ENCODE measurements around the gene ADAT1.

ADAT1 gene

GRCh38 chr16:75621170-75621477 lies 2.0 kb downstream of the ADAT1 start:
- DNase-seq (ENCODE audit: low read depth): peak; percentile 61
- peak overlapping the region; percentile 79 for H3K4me3 ChIP-seq (ENCODE audit: low read depth, low read length)
- peak; percentile 57 for TF ChIP-seq CTCF (IDR thresholded peaks at IDR 0.05; ENCODE audit: insufficient read depth, low read depth, low read length, missing control alignments)

- 0 out of 2 replicates have a peak overlapping the region, but pooled peaks have one; percentile 1 for H3K4me3 ChIP-seq (ENCODE audit: low read depth, low read length)
- no peak for TF ChIP-seq CTCF (IDR thresholded peaks at IDR 0.05; ENCODE audit: insufficient read depth, low read depth, low read length, missing control alignments)
- DNase-seq (ENCODE audit: low read depth): peak; percentile 65
Observed at GRCh38 chr16:75620326-75621169, 2.5 kb downstream of the ADAT1 start.

- no peak for TF ChIP-seq CTCF (IDR thresholded peaks at IDR 0.05; ENCODE audit: insufficient read depth, low read depth, low read length, missing control alignments)
- no peak for DNase-seq (ENCODE audit: low read depth)
- H3K4me3 ChIP-seq (ENCODE audit: low read depth, low read length): no peak overlapping the region
Observed at GRCh38 chr16:75618780-75619179, 4.3 kb downstream of the ADAT1 start.

GRCh38 chr16:75617121-75617520 lies 6.0 kb downstream of the ADAT1 start:
- no peak overlapping the region for H3K4me3 ChIP-seq (ENCODE audit: low read depth, low read length)
- DNase-seq (ENCODE audit: low read depth): peak; percentile 21
- TF ChIP-seq CTCF (IDR thresholded peaks at IDR 0.05; ENCODE audit: insufficient read depth, low read depth, low read length, missing control alignments): no peak

- peak; percentile 75 for DNase-seq (ENCODE audit: low read depth)
- TF ChIP-seq CTCF (IDR thresholded peaks at IDR 0.05; ENCODE audit: insufficient read depth, low read depth, low read length, missing control alignments): no peak
- H3K4me3 ChIP-seq (ENCODE audit: low read depth, low read length): no peak overlapping the region
Observed at GRCh38 chr16:75616521-75617010, 6.5 kb downstream of the ADAT1 start.

- no peak for DNase-seq (ENCODE audit: low read depth)
- H3K4me3 ChIP-seq (ENCODE audit: low read depth, low read length): no peak overlapping the region
- no peak for TF ChIP-seq CTCF (IDR thresholded peaks at IDR 0.05; ENCODE audit: insufficient read depth, low read depth, low read length, missing control alignments)
Observed at GRCh38 chr16:75615619-75616018, 7.5 kb downstream of the ADAT1 start.
